HG03575 (cell line): ENCODE data around the gene RUNX2.

Experiments used
- ATAC-seq: cut with Tn5 transposase; IDR thresholded peaks from one replicate; pipeline ENCODE4 v1.9.1; 2021; ENCODE audit not compliant: unreplicated experiment, insufficient number of reproducible peaks, low FRiP score; ENCODE audit errors: extremely low read depth

RUNX2 gene

DNA sequence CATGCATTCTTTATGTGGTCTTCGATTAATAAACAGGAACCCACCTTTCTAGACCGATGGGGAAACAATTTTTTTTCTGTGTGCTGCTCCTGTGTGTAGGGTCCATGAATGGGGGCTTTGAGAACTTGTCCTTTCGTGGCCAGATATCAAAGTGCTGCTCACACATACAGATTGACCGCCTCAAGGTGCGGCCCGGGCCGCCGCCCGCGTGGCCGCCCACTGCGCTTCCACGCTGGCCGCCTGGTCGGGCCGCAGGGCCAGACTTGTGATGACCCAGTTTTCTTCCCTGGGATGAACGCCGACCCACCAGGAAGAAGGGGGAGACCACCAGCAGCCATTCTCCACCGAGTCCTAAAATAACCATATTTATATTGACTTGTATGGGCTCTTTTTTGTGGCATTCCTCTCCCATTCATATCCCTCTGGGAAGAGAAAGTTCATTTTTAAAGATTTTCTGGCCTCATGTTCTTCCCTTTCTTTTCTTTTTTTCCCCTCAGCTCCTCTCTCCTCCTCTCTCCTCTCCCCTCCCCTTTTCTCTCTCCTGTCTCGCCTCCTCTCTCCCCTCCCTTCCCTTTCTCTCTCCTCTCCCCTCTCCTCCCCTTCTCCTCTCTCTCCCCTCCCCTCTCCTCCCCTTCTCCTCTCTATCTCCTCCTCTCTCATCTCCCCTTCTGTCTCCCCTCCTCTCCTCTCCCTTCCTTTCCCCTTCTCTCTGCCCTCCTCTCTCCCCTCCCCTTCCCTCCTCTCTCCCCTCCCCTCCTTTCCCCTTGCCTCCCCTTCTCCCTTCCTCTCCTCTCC lies 314.4 kb downstream of the RUNX2 start:
- no peak for ATAC-seq

DNA sequence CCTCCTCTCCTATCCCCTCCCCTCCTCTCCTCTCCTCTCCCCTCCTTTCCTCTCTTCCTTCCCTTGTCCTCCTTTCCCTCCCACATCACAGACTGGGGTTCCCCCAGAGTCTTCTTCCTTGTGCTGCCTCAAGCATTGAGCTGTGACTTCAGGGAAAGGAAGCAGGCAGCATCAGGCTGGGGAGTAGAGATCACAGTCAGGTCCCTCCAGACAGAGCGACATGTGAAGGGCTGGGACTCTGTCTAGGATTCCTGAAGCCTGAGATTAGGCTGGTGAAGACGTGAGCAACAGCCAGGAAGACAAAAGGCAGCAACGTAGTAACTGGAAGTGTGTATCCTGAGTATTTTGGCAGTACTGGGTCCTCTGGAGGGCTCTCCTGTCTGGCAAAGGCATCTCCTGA lies 315.0 kb downstream of the RUNX2 start:
- ATAC-seq: no peak

DNA sequence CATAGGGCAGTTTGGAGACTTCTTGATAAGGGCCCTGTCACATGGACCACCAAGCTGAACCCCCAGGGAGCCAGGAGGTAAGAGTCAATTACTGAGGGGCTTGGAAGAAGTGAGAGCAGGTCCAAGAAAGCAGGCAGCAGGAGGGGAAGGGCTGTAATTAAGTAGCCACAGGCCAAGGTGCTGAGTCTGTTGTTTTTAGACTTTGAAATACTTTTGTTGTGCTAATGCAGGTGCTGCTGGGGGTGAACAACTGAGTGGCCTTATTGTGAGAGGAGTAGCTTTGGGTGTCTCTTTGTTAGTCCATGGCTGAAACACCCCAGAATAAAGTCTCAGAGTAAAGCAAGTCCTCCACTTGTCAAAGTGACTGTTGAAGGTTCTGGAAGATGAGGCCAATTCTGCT lies 316.6 kb downstream of the RUNX2 start:
- no peak for ATAC-seq

DNA sequence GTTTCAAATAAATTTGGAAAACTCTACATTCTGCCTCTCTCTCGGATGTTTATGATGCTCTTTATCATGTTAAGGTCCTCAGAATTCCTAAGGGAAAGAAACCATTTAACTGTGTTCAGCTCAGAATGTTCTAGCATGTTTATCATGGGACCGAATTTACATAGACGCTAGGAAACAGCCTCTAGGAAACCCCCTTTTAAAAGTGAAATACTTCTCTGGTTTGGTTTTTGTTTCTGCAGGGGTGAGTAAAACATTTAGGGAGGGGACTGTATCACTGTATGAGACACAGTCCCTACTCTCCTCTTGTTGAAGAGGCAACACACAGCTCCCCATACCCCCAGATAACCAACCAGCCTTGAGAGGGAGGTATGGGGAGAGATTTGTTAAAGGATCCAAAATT lies 317.2 kb downstream of the RUNX2 start:
- ATAC-seq: no peak

DNA sequence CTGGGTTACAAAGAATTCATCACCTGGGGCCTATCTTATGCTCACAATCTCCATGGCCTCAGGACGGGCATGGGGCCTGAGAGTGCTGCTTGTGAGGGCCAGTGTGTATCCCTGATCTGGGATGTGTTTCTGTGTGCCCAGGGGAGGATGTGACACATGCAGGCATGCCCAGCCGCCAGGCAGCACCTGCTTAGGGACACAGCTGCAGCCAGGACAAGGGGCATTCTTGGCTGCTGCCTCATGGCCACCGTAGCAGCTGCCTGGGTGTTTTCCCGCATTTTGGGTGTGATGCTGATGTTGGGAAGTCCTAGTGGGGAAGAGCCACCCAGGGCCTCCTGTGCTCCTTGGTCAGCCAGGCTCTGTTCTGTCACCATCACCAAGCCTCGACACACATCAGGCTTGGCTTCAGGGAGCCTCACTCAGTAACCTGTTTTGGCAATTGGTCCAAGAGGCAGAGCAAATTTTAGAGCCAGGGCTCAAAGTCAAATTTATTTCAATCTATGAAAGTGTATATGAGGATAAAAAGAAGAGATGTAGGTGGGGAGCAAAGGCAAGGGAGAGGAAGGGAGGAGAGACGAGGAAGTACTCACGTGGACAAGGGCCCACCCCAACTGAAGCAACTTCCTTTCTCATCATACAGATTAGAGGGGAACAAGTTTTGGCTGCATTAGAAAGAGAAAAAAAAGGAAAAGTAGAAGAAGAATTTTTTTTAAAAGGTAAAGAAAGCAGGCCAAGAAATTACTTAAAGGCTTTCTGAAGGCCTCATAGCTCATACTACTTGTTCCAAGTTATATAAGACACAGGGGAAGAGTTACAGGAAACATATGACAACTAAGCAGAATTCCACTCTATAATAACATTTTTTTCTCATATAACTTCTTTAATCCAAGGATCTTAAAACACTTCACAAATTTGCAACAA lies 319.5 kb downstream of the RUNX2 start:
- no peak for ATAC-seq

DNA sequence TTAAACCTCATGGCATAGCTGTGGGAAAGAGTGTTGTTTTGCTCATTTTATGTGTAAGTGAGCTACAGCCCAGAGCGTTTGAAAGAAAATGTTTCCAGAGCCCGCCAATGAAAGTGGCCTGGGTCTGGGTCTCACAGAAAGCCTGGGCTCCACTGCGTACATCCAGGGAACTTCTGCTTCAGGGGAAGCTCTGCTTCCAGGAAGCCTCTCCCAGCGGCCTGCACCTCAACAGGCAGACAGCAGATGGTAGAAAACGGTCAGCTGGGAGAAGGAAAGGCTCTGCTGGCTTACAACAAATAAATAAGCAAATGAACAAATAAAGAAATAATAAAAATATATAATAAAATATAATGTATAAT lies 320.1 kb downstream of the RUNX2 start:
- ATAC-seq: no peak

DNA sequence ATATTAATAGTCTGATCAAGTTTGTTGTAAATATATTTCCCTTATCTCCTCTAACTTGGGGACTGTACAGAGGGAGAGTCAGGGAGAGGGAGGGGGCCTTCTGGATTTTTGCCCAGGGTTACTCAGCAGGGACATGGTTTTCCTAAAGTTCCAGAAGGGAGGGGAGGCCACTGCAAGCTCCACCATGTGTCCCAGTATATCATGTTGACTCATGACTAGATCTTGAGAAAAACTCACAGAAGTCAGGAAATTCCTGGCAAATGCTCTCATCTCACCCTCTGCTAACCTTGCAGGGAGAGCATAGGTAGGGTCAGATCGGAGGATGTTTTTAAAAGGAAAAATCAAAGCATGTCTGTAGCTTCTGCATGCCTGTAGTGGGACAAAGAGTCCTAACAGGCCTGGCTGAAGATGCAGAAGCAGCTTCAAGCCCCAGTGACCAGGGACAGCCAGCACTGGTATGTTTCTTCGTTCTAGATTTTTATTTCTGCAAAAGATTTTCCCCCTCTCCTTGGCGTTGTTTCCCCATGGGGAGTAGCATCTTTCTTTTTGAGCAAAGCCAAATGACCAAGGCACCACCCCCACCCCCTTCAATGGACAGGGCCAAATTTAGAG lies 322.5 kb downstream of the RUNX2 start:
- no peak for ATAC-seq

DNA sequence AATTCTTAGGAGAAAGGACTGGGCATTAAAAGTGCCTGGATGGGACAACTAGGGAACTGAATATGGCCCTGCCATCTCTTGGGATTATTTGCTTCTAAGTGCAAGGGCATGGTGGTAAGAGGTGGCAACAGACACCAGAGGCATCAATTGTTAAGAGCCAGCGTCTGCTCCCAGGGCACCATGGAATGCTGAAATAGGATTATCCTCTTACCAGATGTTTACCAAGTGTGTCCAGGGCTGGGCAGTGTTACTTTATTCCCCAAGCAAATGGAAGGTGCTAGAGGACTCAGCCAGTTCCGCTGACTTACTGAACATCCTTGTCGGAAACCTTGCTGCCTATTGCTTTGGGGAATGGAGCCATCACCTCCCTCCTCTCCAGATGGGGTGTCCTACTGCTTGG lies 323.2 kb downstream of the RUNX2 start:
- ATAC-seq: no peak

DNA sequence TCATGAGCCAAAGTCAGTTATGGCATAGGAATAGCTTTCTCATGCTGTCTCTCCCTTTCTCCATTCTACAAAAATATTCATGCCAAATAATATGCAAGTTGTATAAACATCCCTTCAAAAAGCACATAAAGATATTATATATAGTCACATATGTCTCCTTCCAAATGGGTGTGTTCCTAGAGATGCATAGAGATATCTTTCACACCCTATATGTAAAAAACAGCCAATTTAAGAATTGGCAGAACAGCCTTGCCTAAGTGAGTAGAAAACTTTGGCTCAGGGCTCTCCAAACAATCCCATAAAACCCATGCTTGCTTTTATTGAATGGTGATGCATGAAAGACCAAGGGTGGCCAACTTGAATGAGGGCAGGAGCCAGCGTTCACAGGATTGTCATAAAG lies 324.3 kb downstream of the RUNX2 start:
- ATAC-seq: no peak

DNA sequence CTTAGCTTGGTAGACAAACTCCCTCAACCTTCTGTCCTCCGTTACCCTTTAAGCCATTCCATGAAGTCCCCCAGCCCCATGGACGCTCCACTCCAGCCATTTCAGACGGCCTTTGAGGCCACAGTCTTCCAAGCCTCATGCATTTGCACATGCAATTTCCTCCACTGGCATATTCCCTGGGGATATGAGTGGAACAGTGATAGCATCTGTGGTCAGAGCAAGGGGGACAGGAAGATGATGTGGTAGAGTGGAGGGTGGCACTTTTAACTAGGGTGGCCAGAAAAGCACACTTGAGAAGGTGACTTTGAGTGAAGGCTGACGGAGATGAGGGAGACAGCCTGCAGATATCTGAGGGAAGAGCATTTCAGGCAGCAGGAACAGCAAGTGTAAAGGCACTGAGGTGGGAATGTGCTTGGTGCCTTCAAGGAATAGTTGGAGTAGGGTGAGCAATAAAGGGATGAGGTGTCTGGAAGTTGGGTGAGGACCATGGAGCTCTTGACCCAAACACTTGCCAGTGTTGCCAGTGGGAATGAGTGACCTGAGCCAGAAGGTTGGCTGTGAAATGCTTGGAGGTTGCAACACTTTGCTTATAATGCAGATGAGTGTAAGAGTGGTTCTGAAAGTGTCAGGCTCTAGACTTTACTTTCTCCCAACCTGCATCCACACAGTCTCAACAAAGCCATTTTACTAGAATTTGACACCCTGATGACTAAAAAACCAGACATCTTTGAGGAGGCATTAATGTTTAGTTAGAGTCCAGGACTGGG lies 325.2 kb downstream of the RUNX2 start:
- no peak for ATAC-seq

DNA sequence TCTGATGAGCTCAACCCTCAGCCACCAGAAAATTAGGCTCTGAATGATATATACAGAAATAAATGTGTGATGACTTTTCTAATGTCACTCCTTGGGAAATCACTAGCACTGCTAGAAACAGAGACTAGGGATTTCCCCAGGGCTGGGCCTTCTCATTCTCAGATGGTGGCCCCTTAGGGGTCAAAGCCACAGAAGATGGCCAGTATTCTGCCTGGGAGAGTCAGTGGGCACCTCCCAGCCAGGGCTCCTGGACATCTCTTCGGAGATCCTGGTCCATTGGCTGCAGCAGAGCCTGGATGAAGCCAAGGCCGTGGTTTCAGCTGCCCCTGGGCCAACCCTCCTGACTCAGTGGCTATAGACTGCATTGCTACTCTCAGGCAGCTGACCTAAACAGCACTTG lies 326.5 kb downstream of the RUNX2 start:
- no peak for ATAC-seq

DNA sequence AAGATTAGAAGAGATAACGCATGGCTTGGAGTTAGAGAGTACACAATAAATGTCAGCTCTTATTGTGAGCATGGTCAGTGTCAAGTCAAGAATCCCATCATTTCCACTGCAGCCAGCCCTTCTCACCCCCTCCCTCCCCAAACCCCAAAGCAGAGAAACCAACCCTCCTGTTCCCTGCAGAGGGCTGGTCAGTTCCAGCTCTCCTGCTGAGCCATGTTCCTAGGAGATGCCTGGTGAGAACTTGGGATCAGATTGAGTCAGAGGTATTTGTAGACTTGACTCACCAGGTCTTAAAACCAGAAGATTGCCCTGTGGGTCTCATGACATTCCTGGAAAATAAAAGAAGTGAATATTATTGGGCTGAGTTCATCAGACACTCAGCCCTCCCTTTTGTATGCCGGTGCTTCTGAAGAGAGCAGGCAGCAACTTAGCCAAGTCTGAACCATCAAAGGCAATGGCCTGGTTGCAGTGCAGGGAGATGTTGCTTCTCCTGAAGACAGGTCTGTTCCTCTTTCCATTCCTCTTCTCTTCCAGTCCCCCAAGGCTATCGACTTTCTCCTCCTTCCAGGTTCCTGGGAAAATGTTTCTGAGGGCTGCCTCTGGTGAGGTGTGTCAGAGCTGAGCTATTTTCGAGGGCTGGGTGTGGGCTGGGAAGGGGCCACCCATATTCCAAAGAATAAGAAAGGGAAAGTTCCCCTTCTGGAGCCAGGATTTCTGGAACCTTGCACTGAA lies 327.8 kb downstream of the RUNX2 start:
- ATAC-seq: no peak

DNA sequence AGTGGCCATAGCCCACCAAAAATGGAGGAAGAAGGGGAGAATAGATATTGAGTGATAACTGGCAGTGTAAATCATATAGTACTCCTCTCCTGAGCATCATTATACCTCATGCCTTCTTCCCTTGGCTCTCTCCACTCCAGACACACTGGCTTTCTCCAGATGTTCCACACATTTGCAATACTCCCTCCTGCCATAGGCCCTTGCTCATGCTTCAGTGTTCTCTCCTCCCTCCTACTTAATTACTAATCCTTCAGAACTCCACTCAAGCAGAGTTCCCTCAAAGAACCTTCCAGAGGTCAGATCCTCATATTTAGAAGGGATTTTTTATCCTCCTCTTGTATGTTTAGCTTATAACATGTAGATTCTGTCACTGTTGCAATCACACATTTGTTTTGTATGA lies 329.1 kb downstream of the RUNX2 start:
- ATAC-seq: no peak

DNA sequence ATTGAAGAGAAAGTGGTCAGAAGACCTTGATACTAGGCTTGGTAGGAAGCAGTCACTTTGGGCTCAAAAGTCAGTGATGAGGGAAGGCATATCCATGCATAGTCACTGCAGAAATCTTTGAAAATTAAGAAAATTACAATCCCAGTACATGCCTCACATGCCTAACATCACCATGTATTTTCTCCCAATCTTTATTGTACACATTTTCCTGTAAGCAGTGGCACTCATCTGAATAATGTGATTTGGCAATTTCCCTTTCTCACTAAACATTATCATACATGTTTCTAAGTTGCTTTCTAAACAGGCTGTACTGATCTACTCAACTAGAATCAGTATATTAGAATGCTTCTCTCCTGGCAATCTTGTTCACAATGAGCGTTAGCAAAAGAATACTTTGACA lies 330.3 kb downstream of the RUNX2 start:
- no peak for ATAC-seq

DNA sequence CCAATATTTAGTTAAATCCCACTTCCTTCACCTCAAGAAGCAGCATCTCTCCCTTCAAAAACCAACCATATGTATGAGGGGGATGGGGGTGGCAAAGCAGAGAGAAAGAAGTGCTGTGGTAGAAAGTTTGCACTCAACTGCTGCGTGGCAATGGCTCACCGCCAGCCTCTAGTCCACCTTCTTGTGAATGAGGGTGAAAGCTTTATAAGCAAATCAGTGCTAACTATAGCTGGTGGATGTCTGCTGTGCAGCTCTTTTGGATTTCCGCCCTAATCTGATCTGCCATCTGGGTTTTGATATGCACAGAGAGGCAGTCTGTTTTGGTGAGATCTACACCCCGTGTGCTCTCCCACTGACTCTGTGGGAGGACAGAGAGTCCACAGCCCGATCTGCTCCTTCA lies 330.8 kb downstream of the RUNX2 start:
- no peak for ATAC-seq

DNA sequence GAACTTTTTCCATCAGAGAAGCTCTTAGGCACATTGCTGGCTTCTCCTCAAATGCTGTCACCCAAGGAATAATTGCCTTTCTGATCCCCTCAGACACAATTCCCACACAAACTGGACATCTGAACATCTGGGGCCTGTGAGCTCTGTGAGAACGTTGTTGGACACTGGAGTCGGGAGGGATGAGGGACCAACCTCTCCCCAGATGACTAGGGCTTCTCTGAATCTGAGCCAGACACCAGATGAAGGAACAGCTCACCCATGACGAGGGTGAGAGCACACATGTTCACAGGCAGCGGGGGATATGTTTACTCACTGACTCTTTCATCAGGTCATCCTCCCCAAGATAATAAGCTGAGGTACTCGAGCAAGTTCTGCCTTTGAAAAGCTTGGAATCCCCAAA lies 333.5 kb downstream of the RUNX2 start:
- ATAC-seq: no peak

DNA sequence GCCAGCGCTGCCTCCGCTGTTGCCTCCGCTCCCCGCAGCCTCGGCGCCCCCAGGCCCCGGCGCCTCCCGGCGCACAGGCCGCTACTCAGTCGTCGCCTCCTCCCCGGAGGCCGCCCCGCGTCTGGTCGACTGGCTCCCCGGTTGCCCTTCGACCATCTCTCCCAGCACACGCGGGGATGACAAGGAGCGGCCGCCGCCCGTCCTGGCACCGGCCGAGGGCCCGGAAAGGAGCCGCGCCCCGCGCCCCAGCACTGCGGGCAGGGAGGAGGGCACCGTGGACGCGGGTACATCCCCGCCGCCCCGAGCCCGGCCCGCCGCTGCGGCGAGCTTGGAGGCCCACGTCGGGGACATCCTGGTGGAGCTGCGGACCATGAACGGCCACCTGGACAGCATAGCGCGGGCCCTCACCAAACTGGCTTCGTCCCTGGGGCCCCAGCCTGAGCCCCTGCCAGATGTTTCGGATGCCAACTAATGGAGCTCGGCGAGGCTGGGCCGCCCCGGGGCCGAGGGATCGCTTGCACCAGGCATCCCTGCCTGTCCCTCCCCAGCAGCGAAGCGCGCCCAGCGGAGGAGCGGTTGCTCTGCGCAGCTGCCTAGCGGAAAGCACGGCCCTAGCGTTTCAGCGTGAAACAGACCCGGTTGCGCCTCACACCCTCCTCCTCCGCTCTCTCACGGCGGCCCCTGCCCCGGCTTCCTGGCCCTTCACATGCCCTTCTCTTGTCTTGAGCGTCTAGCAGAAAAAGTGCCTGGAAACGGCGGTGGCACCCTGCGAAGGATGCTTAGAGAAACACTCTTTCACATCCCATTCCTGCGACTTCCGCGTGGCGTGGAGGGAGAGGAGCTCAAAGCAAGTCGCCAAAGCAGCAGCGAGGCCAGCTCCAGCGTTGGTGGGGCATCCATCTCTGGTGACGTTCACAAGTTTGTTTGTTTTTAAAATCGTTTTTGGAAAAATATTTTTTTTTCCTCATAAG lies 335.4 kb downstream of the RUNX2 start:
- ATAC-seq: no peak

DNA sequence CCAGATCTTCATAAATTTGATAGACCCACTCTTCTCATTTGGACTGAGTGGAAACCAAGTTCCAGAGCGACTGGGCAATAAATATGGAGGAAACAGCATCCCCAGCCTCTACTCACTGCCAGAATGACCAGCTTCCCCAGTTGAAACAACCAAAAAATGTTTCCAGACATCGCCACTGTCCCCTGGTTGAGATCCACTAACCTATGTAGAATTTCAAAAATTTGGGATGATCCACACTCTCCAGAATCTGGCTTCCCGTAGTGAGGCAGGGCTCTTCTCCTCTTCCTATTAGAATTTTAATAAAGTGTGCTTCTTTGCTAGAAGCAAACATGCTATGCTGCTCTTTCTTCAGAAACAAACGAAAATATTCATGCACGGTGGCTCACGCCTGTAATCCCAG lies 336.6 kb downstream of the RUNX2 start:
- ATAC-seq: no peak
